ENCODE measurements around the gene PARM1.

Gene PARM1

GRCh38 chr4:75028196-75028854, 95.4 kb downstream of the PARM1 start:
- no peaks in the 10 kb centered on the region for H3K9me3 ChIP-seq (ENCODE audit: severe bottlenecking)
- no peak for ATAC-seq (ENCODE audit: low read depth)
- no peak overlapping the region for H3K4me3 ChIP-seq (ENCODE audit: severe bottlenecking)
- TF ChIP-seq CTCF (IDR thresholded peaks at IDR 0.05; ENCODE audit: poor library complexity, severe bottlenecking) = no peak
- no peak overlapping the region for H3K27ac ChIP-seq (ENCODE audit: poor library complexity, severe bottlenecking)
- no peaks in the 10 kb centered on the region for H3K36me3 ChIP-seq (ENCODE audit: low read depth)
- H3K4me1 ChIP-seq (ENCODE audit: insufficient read depth, poor library complexity, severe bottlenecking) = no peaks in the 10 kb centered on the region
- DNase-seq (ENCODE audit: low spot score) = no peak
- H3K27me3 ChIP-seq (ENCODE audit: insufficient read depth, poor library complexity, severe bottlenecking) = no peaks in the 10 kb centered on the region

- no peak overlapping the region for H3K4me3 ChIP-seq (ENCODE audit: severe bottlenecking)
- no peak for ATAC-seq (ENCODE audit: low read depth)
- H3K4me1 ChIP-seq (ENCODE audit: insufficient read depth, poor library complexity, severe bottlenecking) = no peaks in the 10 kb centered on the region
- no peak for TF ChIP-seq CTCF (IDR thresholded peaks at IDR 0.05; ENCODE audit: poor library complexity, severe bottlenecking)
- no peaks in the 10 kb centered on the region for H3K36me3 ChIP-seq (ENCODE audit: low read depth)
- no peak overlapping the region for H3K27ac ChIP-seq (ENCODE audit: poor library complexity, severe bottlenecking)
- H3K9me3 ChIP-seq (ENCODE audit: severe bottlenecking) = no peaks in the 10 kb centered on the region
- no peak for DNase-seq (ENCODE audit: low spot score)
- no peaks in the 10 kb centered on the region for H3K27me3 ChIP-seq (ENCODE audit: insufficient read depth, poor library complexity, severe bottlenecking)
These were observed 97.1 kb downstream of the PARM1 start for GRCh38 chr4:75030028-75030427.

GRCh38 chr4:75030649-75031235, 97.8 kb downstream of the PARM1 start:
- DNase-seq (ENCODE audit: low spot score) (no peak), ATAC-seq (ENCODE audit: low read depth) (no peak)
- H3K9me3 ChIP-seq (ENCODE audit: severe bottlenecking) = no peaks in the 10 kb centered on the region
- no peaks in the 10 kb centered on the region for H3K27me3 ChIP-seq (ENCODE audit: insufficient read depth, poor library complexity, severe bottlenecking)
- H3K4me1 ChIP-seq (ENCODE audit: insufficient read depth, poor library complexity, severe bottlenecking) = no peaks in the 10 kb centered on the region
- no peak overlapping the region for H3K4me3 ChIP-seq (ENCODE audit: severe bottlenecking)
- no peak for TF ChIP-seq CTCF (IDR thresholded peaks at IDR 0.05; ENCODE audit: poor library complexity, severe bottlenecking)
- no peaks in the 10 kb centered on the region for H3K36me3 ChIP-seq (ENCODE audit: low read depth)
- no peak overlapping the region for H3K27ac ChIP-seq (ENCODE audit: poor library complexity, severe bottlenecking)

GRCh38 chr4:75031775-75032174, 98.9 kb downstream of the PARM1 start:
- ATAC-seq (ENCODE audit: low read depth) (no peak), DNase-seq (ENCODE audit: low spot score) (no peak)
- H3K36me3 ChIP-seq (ENCODE audit: low read depth) = no peaks in the 10 kb centered on the region
- no peaks in the 10 kb centered on the region for H3K9me3 ChIP-seq (ENCODE audit: severe bottlenecking)
- H3K27me3 ChIP-seq (ENCODE audit: insufficient read depth, poor library complexity, severe bottlenecking) = no peaks in the 10 kb centered on the region
- H3K4me1 ChIP-seq (ENCODE audit: insufficient read depth, poor library complexity, severe bottlenecking) = no peaks in the 10 kb centered on the region
- TF ChIP-seq CTCF (IDR thresholded peaks at IDR 0.05; ENCODE audit: poor library complexity, severe bottlenecking) = no peak
- no peak overlapping the region for H3K4me3 ChIP-seq (ENCODE audit: severe bottlenecking)
- H3K27ac ChIP-seq (ENCODE audit: poor library complexity, severe bottlenecking) = no peak overlapping the region

- DNase-seq (ENCODE audit: low spot score) (no peak), ATAC-seq (ENCODE audit: low read depth) (no peak)
- Histone ChIP-seq H3K27me3 (ENCODE audit: insufficient read depth, poor library complexity, severe bottlenecking) (no peaks in the 10 kb centered on the region), H3K36me3 (ENCODE audit: low read depth) (no peaks in the 10 kb centered on the region), H3K27ac (ENCODE audit: poor library complexity, severe bottlenecking) (no peak overlapping the region), H3K4me1 (ENCODE audit: insufficient read depth, poor library complexity, severe bottlenecking) (no peaks in the 10 kb centered on the region), H3K9me3 (ENCODE audit: severe bottlenecking) (no peaks in the 10 kb centered on the region), H3K4me3 (ENCODE audit: severe bottlenecking) (no peak overlapping the region)
- TF ChIP-seq CTCF (IDR thresholded peaks at IDR 0.05; ENCODE audit: poor library complexity, severe bottlenecking) = no peak
These were observed 101.6 kb downstream of the PARM1 start for GRCh38 chr4:75034523-75034922.

Data from RWPE2 (cell line).